ENCODE data around the gene RASSF4. TPM values are rescaled to one million over a fixed set of nuclear protein-coding genes. Genes with fewer than 3 reads are reported as not detected.

The RASSF4 gene
- total and polyA plus RNA-seq, 9 of the 15 experiments (the other 6 are each of a cell fraction or from before 2014, with no cell fraction given), result 0.01 to 0.62 (median 0.11) TPM; not detected in 3

- no peak for TF ChIP-seq REST (IDR thresholded peaks at IDR 0.05; ENCODE audit: borderline replicate concordance)
- TF ChIP-seq REST (CRISPR knock-in tag; IDR thresholded peaks at IDR 0.05; ENCODE audit: low read depth), result 0 out of 2 replicates have a peak, but pooled peaks have one; percentile 3
- TF ChIP-seq NUFIP1 (IDR thresholded peaks at IDR 0.05; ENCODE audit: partially characterized antibody), result no peak
- TF ChIP-seq CEBPB (tag; IDR thresholded peaks at IDR 0.05), result peak; percentile 60; the same call in 1 of the 2 replicates
Observed at GRCh38 chr10:45000138-45000751, 40.6 kb downstream of the RASSF4 start (continued).
